Measurements from ENCODE around the gene RND1. TPM values are rescaled to one million over a fixed set of nuclear protein-coding genes. Genes with fewer than 3 reads are reported as not detected.

Gene RND1
- polyA plus RNA-seq, 1 donor (not counting 4 experiments of a cell fraction or from before 2014, with no cell fraction given): 0.16 TPM

DNA sequence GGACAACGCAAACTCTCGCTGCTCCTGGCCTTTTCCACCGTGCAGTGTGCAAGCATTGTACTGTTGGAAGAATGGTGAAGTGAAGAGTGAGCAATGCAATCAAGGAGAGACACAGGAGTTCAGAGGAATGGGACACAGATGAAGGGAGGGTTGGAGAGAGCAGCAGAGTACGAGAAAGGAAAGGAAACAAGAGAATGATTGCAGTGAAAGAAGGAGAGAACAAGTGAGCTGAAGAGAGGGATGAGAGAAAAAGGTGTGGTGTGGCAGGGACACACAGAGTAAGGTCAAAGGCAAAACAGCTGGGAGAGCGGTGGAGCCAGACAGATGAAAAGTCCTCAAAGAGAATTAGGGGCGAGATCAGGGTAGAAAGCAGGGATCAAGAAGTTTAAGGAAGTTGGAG, 34.4 kb downstream of the RND1 start:
- TF ChIP-seq, protein P1, sequence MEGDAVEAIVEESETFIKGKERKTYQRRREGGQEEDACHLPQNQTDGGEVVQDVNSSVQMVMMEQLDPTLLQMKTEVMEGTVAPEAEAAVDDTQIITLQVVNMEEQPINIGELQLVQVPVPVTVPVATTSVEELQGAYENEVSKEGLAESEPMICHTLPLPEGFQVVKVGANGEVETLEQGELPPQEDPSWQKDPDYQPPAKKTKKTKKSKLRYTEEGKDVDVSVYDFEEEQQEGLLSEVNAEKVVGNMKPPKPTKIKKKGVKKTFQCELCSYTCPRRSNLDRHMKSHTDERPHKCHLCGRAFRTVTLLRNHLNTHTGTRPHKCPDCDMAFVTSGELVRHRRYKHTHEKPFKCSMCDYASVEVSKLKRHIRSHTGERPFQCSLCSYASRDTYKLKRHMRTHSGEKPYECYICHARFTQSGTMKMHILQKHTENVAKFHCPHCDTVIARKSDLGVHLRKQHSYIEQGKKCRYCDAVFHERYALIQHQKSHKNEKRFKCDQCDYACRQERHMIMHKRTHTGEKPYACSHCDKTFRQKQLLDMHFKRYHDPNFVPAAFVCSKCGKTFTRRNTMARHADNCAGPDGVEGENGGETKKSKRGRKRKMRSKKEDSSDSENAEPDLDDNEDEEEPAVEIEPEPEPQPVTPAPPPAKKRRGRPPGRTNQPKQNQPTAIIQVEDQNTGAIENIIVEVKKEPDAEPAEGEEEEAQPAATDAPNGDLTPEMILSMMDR (optimal IDR thresholded peaks at IDR 0.05 in 1 of 3, IDR thresholded peaks at IDR 0.05 in 1 of 3, conservative IDR thresholded peaks at IDR 0.05 in 1 of 3; ENCODE audit: extremely low read depth in 1 of 3, insufficient read depth in 2 of 3, low read length in 3 of 3): no peak
- no peak for TF ChIP-seq EZH2 (IDR thresholded peaks at IDR 0.05; ENCODE audit: low read length)
- Histone ChIP-seq H3K4me2 (ENCODE audit: control insufficient read depth, extremely low read depth, insufficient read depth, low read depth, low read length) (no peak overlapping the region), H3K27ac (ENCODE audit: control insufficient read depth, insufficient read depth, low read length) (no peak overlapping the region), H3K4me3 (ENCODE audit: control insufficient read depth in 2 of 3, extremely low read depth in 1 of 3, insufficient read depth in 2 of 3, low read depth in 1 of 3, low read length in 3 of 3) (no peak overlapping the region), H3K9me1 (ENCODE audit: control insufficient read depth, extremely low read depth, insufficient read depth, low read length) (peaks cover 2% of the 10 kb centered on the region), H4K20me1 (ENCODE audit: control insufficient read depth, extremely low read depth, insufficient read depth, low read length) (peaks cover 7% of the 10 kb centered on the region), H3K27me3 (ENCODE audit: control insufficient read depth, extremely low read depth, insufficient read depth, low read length) (no peaks in the 10 kb centered on the region), H3K79me2 (ENCODE audit: control insufficient read depth, insufficient read depth, low read length) (no peaks in the 10 kb centered on the region), H3K36me3 (ENCODE audit: control insufficient read depth in 2 of 2, extremely low read depth in 1 of 2, insufficient read depth in 2 of 2, low read length in 2 of 2) (peaks cover 39 to 58% of the 10 kb centered on the region in 2 experiments), H3K9me3 (ENCODE audit: control insufficient read depth, low read depth, low read length) (no peaks in the 10 kb centered on the region), H2AFZ (ENCODE audit: control insufficient read depth, low read length) (no peak overlapping the region), H3K4me1 (ENCODE audit: control insufficient read depth, extremely low read depth, insufficient read depth, low read length) (peaks cover 5% of the 10 kb centered on the region), H3K9ac (ENCODE audit: control insufficient read depth, extremely low read depth, insufficient read depth, low read length) (no peak overlapping the region)
- dilution Hi-C loops (cut with MboI; ENCODE audit: extremely low pct_ligation_motif_present, low sequenced_read_pairs): no loop called here
- FAIRE-seq: no peak
- DNase-seq (ENCODE audit: low read depth, low spot score): no peak

DNA sequence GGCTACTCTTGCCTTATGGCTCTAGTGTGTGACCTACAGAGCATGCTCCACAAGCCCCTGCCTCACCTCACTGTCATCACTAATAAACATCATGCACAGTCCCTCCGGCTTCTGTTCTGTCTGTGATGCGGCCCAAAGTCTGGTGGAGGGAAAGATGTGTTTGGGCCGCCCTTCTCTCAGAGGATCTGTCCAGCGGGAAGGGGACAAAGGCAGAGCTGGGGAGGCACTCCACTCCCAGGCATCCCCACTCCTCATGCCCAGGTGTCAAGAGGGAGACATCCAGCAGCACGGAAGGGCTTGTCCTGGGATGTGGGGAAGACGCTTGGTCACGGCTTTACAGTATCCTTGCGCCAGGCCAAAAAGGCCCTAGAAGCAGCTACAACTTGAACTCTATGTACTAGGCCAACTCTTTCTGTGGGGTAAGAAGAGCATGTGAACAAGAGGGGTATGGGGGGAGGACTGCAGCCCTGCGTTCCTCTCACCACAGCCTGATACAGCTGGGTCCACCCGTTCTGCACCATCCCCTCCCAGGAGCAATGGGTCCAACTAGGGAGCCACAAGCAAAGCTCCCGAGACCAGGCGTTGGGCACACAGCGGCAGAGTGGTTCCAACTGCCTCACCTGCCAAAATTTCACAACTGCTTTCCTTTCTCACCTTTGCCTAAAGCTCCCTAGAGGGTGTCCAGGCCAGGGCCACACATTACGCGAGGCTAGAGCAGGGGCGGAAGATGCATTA, 36.7 kb downstream of the RND1 start:
- no peak overlapping the region for H3K27ac ChIP-seq (ENCODE audit: control insufficient read depth, insufficient read depth, low read length)
- dilution Hi-C loops (cut with MboI; ENCODE audit: extremely low pct_ligation_motif_present, low sequenced_read_pairs): no loop called here
- TF ChIP-seq, protein P1 (optimal IDR thresholded peaks at IDR 0.05 in 1 of 3, IDR thresholded peaks at IDR 0.05 in 1 of 3, conservative IDR thresholded peaks at IDR 0.05 in 1 of 3; ENCODE audit: extremely low read depth in 1 of 3, insufficient read depth in 2 of 3, low read length in 3 of 3): no peak
- TF ChIP-seq EZH2 (IDR thresholded peaks at IDR 0.05; ENCODE audit: low read length): no peak
- H3K9me3 ChIP-seq (ENCODE audit: control insufficient read depth, low read depth, low read length): no peaks in the 10 kb centered on the region
- H3K9ac ChIP-seq (ENCODE audit: control insufficient read depth, extremely low read depth, insufficient read depth, low read length): no peak overlapping the region
- H3K27me3 ChIP-seq (ENCODE audit: control insufficient read depth, extremely low read depth, insufficient read depth, low read length): no peaks in the 10 kb centered on the region
- no peak overlapping the region for H3K4me3 ChIP-seq (ENCODE audit: control insufficient read depth in 2 of 3, extremely low read depth in 1 of 3, insufficient read depth in 2 of 3, low read depth in 1 of 3, low read length in 3 of 3)
- peaks cover 5% of the 10 kb centered on the region for H3K4me1 ChIP-seq (ENCODE audit: control insufficient read depth, extremely low read depth, insufficient read depth, low read length)
- H3K36me3 ChIP-seq (ENCODE audit: control insufficient read depth in 2 of 2, extremely low read depth in 1 of 2, insufficient read depth in 2 of 2, low read length in 2 of 2): peaks cover 36 to 51% of the 10 kb centered on the region in 2 experiments
- H3K79me2 ChIP-seq (ENCODE audit: control insufficient read depth, insufficient read depth, low read length): no peaks in the 10 kb centered on the region
- no peak overlapping the region for H3K4me2 ChIP-seq (ENCODE audit: control insufficient read depth, extremely low read depth, insufficient read depth, low read depth, low read length)
- H4K20me1 ChIP-seq (ENCODE audit: control insufficient read depth, extremely low read depth, insufficient read depth, low read length): peaks cover 7% of the 10 kb centered on the region
- no peak overlapping the region for H2AFZ ChIP-seq (ENCODE audit: control insufficient read depth, low read length)
- no peak for DNase-seq (ENCODE audit: low read depth, low spot score)
- FAIRE-seq: no peak
- H3K9me1 ChIP-seq (ENCODE audit: control insufficient read depth, extremely low read depth, insufficient read depth, low read length): peaks cover 2% of the 10 kb centered on the region

All from keratinocyte (primary cell).